NCI-H82 (cell line): Measurements from ENCODE around the gene CLCN3.
"Not testable (repeated sequence)": the region's sequence is repeated elsewhere in the genome, so short reads cannot be mapped to it uniquely, and the experiment has no call there.

Source experiments
- DNase-seq: peaks from one replicate; lab custom pipeline; 2025; lab: John Stamatoyannopoulos, UW

Gene CLCN3

DNA sequence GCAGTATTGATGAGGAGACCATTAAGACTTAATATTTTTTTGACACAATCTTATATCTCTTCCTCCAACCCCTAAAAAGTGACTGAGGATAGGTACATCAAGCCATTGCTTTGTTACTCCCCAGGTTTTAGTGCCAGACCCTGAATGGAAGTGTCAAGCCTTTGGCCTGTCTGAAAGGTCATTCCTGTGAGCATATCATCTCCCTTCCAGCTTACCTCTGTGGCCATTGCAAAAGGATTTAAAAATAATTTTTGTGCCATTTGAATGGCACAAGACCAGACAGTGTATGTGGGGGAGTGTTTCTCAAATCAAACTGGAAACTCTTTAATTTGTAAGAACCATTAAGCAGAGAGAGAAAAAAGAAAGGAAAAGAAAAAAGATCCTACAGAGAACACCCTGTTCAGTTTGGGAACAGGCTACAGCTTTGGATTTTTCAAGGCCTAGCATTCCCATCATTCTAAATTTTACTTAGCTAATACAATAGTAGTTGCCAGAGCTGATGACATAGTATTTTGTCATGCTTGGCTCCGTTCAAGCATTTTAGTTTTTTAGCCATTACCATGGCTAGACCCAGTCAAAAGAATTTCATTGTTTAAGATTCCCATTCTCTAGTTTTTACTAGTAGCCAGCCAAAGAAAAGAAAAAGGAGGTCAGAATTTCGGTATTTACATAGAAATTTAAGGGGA is 87.7 kb downstream of the CLCN3 start:
- DNase-seq, result no peak

DNA sequence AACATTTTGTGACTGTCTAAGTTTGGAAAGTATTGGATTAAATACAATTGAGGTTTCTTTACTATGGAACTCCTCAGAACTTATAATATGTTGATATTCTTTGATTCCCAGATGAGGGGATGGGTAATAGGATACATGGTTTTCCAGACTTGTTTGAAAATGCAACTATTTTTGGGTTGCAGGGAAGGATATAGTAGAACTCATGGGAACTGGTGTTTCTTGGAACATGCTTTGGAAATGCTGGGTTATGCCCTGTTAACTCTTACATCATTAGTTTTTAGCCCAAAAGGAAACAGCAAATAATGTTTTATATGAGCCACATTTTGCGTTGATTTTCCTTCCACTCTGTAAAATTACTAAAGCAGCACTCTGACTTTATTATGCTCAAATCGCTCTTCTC is 95.4 kb downstream of the CLCN3 start:
- DNase-seq, result no peak

DNA sequence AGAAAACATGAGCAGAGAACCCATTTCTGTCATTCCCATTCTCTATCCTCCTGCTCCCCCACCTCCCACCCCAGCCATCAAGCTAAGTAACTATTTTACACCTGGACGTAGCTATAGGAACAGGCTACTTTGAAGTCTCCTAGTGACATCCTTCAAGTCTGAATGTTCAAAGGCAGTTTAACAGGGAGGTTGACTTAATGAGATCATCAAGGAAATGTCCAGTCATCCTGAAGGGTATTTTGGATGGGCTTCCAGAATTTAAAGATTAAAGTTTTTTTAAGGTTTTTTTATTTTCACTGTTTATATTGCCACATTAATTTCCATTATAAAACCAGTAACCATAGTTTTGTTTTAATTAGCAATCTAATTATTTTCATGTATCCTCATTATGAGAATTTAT is 96.3 kb downstream of the CLCN3 start:
- peak; percentile 7 for DNase-seq

DNA sequence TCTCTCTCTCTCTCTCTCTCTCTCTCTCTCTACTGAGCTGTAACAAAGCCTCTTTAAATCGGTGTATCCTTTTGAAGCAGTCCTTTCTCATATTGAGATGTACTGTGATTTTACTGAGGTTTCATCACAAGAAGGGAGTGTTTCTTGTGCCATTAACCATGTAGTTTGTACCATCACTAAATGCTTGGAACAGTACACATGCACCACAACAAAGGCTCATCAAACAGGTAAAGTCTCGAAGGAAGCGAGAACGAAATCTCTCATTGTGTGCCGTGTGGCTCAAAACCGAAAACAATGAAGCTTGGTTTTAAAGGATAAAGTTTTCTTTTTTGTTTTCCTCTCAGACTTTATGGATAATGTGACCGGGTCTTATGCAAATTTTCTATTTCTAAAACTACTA is 100.2 kb downstream of the CLCN3 start:
- no peak for DNase-seq

DNA sequence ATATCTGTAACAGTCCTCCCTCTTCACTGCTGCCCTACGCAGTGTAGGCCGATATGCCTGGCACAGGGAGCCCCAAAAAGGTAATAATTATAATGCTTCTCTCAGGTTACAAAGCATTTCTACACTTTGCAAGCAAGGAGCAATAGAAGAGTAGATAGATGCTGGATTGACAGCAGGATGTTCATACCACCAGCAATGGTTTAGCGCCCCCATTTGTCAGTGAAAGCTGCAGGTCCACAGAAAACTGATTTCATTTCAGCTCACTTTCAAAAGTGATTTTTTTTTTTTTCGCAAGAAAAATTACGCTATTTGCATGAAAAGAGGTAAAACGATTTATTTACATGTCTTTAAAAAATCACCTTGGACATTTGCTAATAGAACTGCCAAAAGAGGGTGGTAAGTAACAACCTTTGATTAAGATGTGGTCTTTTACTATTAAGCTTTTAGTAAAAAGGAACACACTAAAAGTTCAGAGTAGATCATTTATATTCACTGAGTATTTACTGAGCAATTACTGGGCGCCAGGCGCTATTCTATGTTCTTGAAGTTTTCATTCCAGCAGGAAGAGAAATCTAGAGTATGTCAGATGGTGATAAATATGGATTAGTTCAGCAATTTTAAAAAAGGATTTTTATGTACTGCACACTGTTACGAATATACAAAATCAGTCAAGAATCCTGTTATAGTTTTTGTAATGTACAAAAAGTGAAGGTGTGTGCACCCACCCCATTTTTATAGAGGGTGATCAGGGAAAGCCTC is 103.0 kb downstream of the CLCN3 start:
- peak; percentile 4 for DNase-seq

DNA sequence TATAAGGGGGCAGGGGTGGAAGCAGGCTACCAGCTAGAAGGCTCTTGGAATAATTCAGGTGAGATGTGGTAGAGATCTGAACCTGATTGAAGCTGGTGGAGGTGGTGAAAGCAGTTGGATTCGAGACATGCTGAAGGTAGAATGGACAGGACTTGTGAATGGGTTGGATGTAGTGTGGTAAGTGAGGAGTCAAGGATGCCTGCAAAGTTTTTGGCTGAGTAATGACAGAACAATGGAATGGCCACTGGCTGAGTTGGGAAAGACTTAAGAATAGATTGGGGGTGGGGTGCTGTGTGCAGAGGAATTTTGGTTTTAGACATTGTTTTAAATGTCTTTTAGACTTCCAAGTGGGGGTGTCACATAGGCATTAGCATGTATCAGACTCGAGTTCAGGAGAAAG is 103.9 kb downstream of the CLCN3 start:
- DNase-seq, result no peak

DNA sequence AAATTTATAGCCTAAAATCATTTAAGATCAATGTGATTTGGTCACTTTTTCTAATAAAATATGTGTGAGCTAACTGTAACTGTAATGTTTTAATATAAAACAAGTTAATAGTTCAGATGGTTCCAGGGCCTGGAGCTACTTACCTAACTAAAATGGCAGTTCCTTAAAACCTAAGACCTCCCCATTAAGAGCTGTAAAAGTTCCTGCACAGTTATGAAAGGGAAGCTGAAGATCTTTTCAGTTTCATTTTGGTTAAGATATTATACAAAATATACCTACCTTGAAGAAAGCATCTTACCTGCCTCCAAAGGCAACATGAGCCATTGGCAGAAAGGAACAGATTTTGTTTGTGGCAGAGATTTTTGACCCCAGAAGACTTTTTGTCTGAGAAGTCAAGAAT is 107.2 kb downstream of the CLCN3 start:
- DNase-seq, result no peak

DNA sequence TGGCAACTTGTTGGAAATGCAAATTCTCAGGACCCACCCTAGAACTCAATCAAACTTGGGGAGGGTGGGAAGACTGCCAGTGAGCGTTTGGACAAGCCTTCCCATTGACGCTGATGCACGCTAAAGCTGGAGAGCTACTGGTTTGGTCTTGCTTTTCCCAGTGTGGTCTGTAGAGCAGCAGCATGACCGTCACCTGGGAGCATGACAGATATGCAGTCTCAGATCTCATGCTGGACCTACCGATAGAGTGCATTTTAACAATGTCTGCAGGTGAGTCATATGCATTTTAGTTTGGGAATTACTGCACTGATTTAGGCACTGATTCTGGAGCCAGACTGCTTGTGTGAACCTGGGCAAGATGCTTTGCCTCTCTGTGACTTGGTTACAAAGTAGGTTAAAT is 110.2 kb downstream of the CLCN3 start:
- DNase-seq, result no peak

DNA sequence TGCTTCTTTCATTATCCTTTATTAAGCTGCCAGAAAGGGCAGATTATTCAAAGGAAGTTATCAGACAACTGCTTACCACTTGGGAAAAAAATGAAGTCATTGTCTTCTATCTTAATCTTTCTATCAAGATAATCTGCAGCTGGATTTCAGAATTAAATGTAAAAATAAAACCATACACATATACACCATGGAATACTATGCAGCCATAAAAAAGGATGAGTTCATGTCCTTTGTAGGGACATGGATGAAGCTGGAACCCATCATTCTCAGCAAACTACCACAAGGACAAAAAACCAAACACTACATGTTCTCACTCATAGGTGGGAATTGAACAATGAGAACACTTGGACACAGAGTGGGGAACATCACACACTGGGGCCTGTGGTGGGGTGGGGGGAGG is 118.2 kb downstream of the CLCN3 start:
- DNase-seq, result not testable (repeated sequence)

DNA sequence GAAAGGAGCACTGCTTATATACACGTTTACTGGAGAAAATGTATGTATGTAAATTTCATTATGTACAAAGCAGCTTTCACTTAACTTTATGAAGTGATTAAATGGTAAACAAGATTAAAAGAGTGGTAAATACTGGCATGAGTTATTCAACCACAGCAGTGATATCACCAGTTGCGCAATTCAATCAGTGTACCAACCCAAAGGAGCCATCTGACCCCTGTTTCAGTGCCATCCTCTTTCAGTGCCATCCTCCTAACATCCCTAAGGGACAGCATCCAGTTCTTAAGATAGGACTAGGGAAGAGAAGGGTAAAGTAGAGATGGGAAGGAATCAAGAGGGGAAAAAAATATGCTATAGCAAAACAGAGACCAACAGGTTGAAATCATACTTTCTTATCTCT is 121.2 kb downstream of the CLCN3 start:
- DNase-seq, result no peak

DNA sequence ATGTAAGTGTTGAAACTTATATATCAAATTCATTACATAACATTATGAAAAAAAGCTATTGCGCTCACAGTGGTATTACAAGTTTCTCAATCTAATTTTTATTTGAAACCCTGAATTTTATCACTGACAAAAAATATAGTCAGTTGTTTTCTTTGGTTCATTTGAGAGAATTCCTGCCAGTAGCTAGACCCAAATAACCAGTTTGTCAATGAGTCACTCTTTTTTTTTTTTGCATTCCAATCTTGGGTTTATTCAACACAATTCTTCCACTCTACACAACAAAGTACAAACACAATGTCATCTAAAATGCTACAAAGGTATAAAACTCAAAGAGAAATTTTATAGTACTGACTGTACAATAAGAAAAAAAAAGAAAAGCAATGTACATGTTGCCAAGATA is 124.2 kb downstream of the CLCN3 start:
- DNase-seq, result no peak

DNA sequence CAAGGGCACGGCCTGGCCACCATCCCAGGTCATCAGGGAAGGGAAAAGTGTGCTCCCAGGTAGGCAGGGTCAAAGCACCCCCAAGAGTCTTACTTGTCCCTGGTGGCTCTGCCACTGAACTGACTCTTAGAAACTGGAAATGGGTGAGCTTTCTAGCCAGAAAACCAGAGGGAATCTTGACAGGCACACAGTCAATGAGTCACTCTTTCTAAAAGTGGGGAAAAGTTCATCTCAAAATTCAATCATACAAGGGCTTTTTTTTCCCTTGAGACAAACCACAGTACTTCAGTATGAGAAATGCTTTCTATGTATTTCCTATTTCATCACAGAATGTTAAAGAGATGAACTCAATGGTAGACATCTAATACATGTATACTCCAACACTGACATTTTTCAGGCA is 124.9 kb downstream of the CLCN3 start:
- DNase-seq, result no peak

DNA sequence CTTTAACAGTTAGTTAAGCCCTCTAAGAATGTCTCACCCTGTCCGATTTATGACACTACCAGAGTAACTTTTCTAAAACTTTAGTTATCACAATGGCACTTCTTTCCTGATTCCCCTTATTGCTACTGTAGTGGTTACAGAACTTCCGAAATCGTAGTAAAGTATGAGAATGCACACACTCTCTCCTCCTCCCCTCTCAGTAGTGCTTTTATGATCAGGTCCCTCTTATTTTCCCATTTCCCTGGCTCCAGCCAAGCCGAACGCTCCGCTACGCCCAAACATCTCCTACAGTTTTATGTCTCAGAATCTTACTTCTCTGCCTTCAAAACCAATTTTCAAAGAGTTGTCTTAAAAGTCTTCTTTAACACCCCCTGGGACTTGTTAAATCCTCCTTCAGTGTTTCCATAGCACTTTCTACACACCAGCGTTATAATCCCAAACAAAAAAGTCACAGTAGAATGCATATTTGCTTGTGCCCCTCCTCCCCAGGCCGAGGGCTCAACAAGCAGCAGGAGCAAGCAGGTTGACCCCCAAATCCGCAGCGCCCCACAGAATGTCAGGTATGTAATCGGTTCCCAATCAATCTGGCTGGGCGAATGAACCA is 136.7 kb downstream of the CLCN3 start:
- no peak for DNase-seq

DNA sequence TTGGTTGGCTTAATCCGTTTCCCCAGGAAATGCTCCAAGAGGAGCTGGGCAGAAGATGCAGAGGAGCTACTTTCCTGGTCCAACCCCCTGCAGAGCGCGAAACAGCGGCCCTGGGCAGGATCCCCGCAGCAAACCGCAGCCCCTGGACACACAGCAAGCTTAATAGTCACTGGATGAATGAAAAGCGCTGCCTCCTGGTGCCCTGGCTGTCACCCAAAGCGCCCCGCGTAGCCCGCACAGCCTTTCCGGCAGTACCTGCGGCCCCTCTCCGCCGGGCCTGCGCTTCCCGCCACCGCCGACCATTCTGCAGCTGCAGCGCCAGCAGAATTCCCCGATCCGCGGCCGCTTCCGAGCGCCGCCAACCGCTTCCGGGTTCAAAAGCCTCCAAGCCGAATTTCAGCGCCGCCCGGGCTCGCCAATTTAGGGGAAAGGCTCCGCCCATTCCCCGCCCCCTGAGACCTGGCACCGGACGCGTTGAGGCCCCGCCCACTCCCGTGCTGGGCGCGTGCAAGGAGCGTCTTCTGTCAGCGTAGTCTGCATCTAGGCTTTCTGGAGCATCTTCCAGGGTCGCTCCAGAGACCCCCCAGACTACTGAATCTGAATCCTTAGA is 137.3 kb downstream of the CLCN3 start, which contains the start of gene HPF1:
HPF1 (minus strand) TSS at position 370 of the 610 bp plus-strand sequence; CDS start at position 303, 67 bp downstream.
- DNase-seq, result peak; percentile 97

DNA sequence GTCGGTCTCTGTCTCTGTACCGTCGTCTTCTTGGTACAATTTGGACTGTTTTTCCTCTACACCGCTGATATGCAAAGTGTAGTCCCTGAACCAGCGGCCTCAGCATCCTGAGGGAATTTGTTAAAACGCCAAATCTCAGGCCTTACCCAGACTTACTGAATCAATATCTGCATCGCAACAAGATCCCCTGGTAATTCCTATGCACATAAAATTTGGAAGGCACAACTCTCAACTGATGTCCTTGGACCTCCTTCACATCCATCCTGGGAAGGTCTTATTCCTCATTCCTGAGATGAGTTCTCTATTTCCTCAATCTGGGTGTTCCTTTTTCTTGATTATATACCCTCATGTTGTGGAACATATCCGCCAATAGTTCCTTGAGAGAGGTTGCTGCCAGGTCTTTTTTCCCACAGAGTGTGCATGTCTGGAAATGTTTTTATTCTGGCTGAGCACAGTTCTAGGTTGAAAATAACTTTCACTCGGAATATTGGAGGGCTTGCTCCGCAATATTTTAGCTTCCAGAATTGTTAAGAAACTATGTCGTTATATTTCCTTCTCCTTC is 138.1 kb downstream of the CLCN3 start:
- DNase-seq, result peak; percentile 30

DNA sequence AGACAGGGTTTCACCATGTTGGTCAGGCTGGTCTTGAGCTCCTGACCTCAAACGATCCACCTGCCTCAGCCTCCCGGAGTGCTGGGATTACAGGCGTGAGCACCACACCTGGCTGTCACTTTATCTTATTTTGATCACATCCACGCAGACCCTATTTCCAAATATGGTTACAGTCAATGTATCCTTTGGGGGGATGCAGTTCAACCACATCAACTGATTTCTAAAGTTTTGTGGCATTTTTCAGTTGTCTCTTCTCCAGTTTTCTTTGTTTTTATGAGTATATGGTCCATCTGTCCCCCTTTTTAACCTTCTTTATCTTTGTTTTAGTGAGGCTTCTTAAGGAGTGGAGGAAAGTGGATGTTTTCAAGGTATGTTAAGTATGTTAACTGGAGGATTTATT is 141.5 kb downstream of the CLCN3 start:
- no peak for DNase-seq

DNA sequence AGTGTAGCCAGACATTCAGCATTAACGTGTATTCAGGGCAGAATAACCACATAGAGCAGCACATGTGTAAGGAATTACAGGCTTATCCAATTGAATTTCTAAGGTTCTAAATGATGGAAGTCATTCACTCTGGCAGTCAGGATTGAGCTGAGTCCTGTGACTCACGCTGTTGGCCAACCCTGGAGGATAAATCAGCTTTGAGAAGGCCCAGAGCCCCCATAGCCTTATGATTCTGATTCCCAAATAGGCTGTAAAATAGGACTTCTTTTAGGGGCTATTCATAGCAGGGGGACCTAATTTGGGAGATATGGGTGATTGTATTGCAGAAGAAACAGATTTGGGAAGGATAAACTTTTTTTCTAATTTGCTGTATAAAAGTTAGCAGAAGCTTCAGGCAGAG is 145.5 kb downstream of the CLCN3 start:
- peak; percentile 9 for DNase-seq

DNA sequence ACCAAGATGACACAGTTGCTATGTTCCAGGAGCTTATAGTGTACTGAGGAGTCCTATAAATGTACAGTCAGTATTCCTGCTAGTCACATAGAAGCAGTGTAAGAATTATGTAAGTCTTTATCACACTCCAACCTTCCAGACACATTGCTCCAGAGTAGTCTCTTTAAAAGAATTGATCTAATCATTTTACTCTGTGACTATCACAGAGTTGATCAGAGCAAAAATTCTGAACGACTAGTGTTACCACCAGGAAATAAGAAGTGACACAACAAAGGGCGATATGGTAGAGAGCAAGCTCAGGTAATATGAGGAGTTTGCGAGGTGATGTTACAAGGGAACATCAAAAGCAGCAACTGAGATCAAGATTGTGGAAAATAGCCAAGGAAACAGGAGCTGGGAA is 146.4 kb downstream of the CLCN3 start:
- DNase-seq, result no peak

DNA sequence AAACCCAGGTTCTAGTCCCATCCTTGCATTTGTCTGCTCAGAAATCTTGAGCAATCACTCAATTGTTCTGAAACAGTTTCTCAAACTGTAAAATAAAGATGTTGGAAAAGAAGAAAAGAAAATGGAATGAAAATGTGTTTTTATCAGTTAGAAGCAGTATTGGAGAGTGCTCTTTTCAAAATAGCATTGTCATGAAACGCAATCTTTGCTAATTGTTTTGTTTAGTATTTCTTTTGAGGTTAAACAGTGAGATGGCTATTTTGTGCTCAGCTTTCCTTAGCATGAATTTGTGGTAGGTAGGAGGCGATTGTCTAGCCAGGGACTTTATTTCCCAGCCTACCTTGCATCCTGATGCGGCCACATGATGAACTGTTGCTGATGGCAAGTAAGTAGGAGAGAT is 148.0 kb downstream of the CLCN3 start:
- DNase-seq, result no peak

DNA sequence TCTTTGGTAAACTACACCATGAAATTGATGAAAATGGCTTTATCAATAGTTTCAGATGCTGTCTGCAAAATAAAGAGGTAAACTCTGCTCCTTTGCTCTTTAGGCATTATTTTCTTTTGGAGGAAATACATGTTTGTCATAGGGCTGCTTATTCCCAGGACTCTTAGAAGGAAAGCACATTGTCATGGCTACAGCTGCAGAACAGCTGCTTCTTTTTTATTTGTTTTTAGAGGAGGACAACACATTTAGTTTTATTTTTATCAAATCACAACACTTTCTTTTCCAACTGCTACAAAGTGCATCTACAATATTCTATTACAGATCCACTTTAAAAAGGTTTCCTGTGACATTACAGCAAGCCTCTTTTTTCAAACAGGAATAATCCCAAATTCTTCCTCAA is 150.0 kb downstream of the CLCN3 start:
- DNase-seq, result no peak

DNA sequence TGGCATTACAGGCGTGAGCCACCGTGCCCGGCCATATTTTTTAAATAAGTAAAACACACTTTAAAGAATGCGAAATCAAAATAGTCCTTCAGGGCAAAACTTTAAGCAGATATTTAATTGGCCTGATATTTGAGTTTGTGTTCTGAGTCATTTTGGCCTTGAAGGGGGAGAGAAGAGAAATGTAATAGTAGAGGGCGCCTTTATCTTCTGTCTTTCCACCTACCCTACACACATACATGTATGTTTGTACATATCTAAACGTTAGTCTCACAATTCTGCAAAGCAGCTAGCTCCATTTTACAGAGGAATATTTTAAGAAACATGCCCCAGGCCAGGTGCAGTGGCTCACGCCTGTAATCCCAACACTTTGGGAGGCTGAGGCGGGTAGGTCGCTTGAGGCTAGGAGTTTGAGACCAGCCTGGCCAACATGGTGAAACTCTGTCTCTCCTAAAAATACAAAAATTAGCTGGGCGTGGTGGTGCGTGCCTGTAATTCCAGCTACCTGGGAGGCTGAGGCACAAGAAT is 151.2 kb downstream of the CLCN3 start:
- not testable (repeated sequence) for DNase-seq
